ENCODE results near the gene ADAM33. TPM values are rescaled to one million over a fixed set of nuclear protein-coding genes. Genes with fewer than 3 reads are reported as not detected.

Gene ADAM33
- total RNA-seq, 1 experiment from 2014 or later, result not detected

- DNase-seq (ENCODE audit: low spot score), result no peak
These were observed 32.9 kb downstream of the ADAM33 start for GRCh38 chr20:3648951-3649350.

- DNase-seq (ENCODE audit: low spot score), result no peak
These were observed 34.3 kb downstream of the ADAM33 start for GRCh38 chr20:3647473-3647872.

GRCh38 chr20:3646651-3647050, 35.2 kb downstream of the ADAM33 start:
- DNase-seq (ENCODE audit: low spot score), result no peak

- no peak for DNase-seq (ENCODE audit: low spot score)
These were observed 35.8 kb downstream of the ADAM33 start for GRCh38 chr20:3646067-3646440.

- no peak for DNase-seq (ENCODE audit: low spot score)
These were observed 36.3 kb downstream of the ADAM33 start for GRCh38 chr20:3645309-3646066.

GRCh38 chr20:3640259-3640658, 41.6 kb downstream of the ADAM33 start:
- no peak for DNase-seq (ENCODE audit: low spot score)

GRCh38 chr20:3635346-3635745, 46.5 kb downstream of the ADAM33 start:
- DNase-seq (ENCODE audit: low spot score), result no peak

- no peak for DNase-seq (ENCODE audit: low spot score)
These were observed 47.8 kb downstream of the ADAM33 start for GRCh38 chr20:3633913-3634478.

GRCh38 chr20:3632311-3633004, 49.4 kb downstream of the ADAM33 start:
- DNase-seq (ENCODE audit: low spot score), result no peak

GRCh38 chr20:3631534-3631933, 50.3 kb downstream of the ADAM33 start:
- DNase-seq (ENCODE audit: low spot score), result no peak

GRCh38 chr20:3630429-3630828, 51.4 kb downstream of the ADAM33 start:
- DNase-seq (ENCODE audit: low spot score), result no peak

GRCh38 chr20:3629893-3630292, 51.9 kb downstream of the ADAM33 start:
- DNase-seq (ENCODE audit: low spot score), result no peak

- no peak for DNase-seq (ENCODE audit: low spot score)
These were observed 53.1 kb downstream of the ADAM33 start for GRCh38 chr20:3628502-3629314.

- DNase-seq (ENCODE audit: low spot score), result no peak
These were observed 54.3 kb downstream of the ADAM33 start for GRCh38 chr20:3627476-3627875.

- DNase-seq (ENCODE audit: low spot score), result no peak
These were observed 59.4 kb downstream of the ADAM33 start for GRCh38 chr20:3622406-3622805.

GRCh38 chr20:3621111-3621510, 60.7 kb downstream of the ADAM33 start:
- no peak for DNase-seq (ENCODE audit: low spot score)

Other genes with a start within 250 kb of the ADAM33 start
- 22.4 and 28.5 TPM in 2 replicates for gene ATRN, start 211.0 kb downstream of the ADAM33 start, total RNA-seq (2014; rRNA removed; shearing (Covaris generic))
- gene GFRA4, start 18.6 kb downstream of the ADAM33 start, total RNA-seq (2014; rRNA removed; shearing (Covaris generic)), result not detected in 2 replicates
- 0.07 TPM in 1 of 2 replicates, not detected in the other for gene SIGLEC1, start 30.6 kb upstream of the ADAM33 start, total RNA-seq (2014; rRNA removed; shearing (Covaris generic))
- not detected in 2 replicates for gene HSPA12B, start 50.7 kb upstream of the ADAM33 start, total RNA-seq (2014; rRNA removed; shearing (Covaris generic))
- gene ADISSP, start 85.7 kb upstream of the ADAM33 start, total RNA-seq (2014; rRNA removed; shearing (Covaris generic)), result 108 and 110 TPM in 2 replicates
- 0.67 TPM in 1 of 2 replicates, not detected in the other for gene SPEF1, start 99.4 kb upstream of the ADAM33 start, total RNA-seq (2014; rRNA removed; shearing (Covaris generic))
- 94.1 and 129 TPM in 2 replicates for gene CENPB, start 104.7 kb upstream of the ADAM33 start, total RNA-seq (2014; rRNA removed; shearing (Covaris generic))
- 63.0 and 65.5 TPM in 2 replicates for gene CDC25B, start 114.3 kb upstream of the ADAM33 start, total RNA-seq (2014; rRNA removed; shearing (Covaris generic))
- 22.6 and 27.7 TPM in 2 replicates for gene AP5S1, start 138.5 kb upstream of the ADAM33 start, total RNA-seq (2014; rRNA removed; shearing (Covaris generic))
- 18.6 and 23.9 TPM in 2 replicates for gene MAVS, start 164.8 kb upstream of the ADAM33 start, total RNA-seq (2014; rRNA removed; shearing (Covaris generic))
- 62.1 and 97.0 TPM in 2 replicates for gene PANK2, start 207.4 kb upstream of the ADAM33 start, total RNA-seq (2014; rRNA removed; shearing (Covaris generic))